ENCODE data around the gene POC1A. TPM values are rescaled to one million over a fixed set of nuclear protein-coding genes. Genes with fewer than 3 reads are reported as not detected.
"Not testable (repeated sequence)": the region's sequence is repeated elsewhere in the genome, so short reads cannot be mapped to it uniquely, and the experiment has no call there.

Gene POC1A
- total and polyA plus RNA-seq, 10 donors, result 1.6 to 4.4 (median 2.9) TPM

- TF ChIP-seq CTCF (IDR thresholded peaks at IDR 0.05 in 8 of 11, conservative IDR thresholded peaks at IDR 0.05 in 3 of 11) (no peak), POLR2AphosphoS5 (IDR thresholded peaks at IDR 0.05) (no peak), POLR2A (IDR thresholded peaks at IDR 0.05) (no peak)
- WGBS, 5 donors, result 89 to 96% (median 94%) methylated on average over 3 to 5 of the region's 5 CpGs
Measured at GRCh38 chr3:52172262-52172757, 18.1 kb upstream of the POC1A start.

GRCh38 chr3:52171514-52172261 lies 17.5 kb upstream of the POC1A start:
- 88 to 92% (median 91%) methylated on average over 3 of the region's 3 CpGs for WGBS, 5 donors
- intact Hi-C loops (cut with DNase I; ENCODE audit: low total_unique reads), result no loop called here

More at GRCh38 chr3:52172262-52172757, 18.1 kb upstream of the POC1A start:
- H3K4me3 ChIP-seq, result no peak overlapping the region
- H3K27me3 ChIP-seq (replicated peaks in 1 of 7), result no peaks in the 10 kb centered on the region
- no peaks in the 10 kb centered on the region for H3K36me3 ChIP-seq
- H3K9me3 ChIP-seq, result no peaks in the 10 kb centered on the region
- H3K27ac ChIP-seq, result no peak overlapping the region
- peak; percentile 36 for DNase-seq
- intact Hi-C loops (cut with DNase I; ENCODE audit: low total_unique reads), result no loop called here
- H3K4me1 ChIP-seq, result peaks cover 4 to 15% (median 12%) of the 10 kb centered on the region in 6 donors

GRCh38 chr3:52170217-52170616 lies 16.0 kb upstream of the POC1A start:
- DNase-seq, result peak; percentile 6
- H3K27ac ChIP-seq; H3K4me1 ChIP-seq; H3K4me3 ChIP-seq; H3K27me3 ChIP-seq (replicated peaks in 1 of 7); intact Hi-C loops (cut with DNase I; ENCODE audit: low total_unique reads); H3K36me3 ChIP-seq; H3K9me3 ChIP-seq: not testable (repeated sequence)
- WGBS, 5 donors, result 87 to 97% (median 94%) methylated on average over 3 of the region's 3 CpGs

More at GRCh38 chr3:52171514-52172261, 17.5 kb upstream of the POC1A start:
- Histone ChIP-seq H3K9me3 (no peaks in the 10 kb centered on the region), H3K27me3 (replicated peaks in 1 of 7) (no peaks in the 10 kb centered on the region), H3K27ac (no peak overlapping the region), H3K4me3 (no peak overlapping the region), H3K4me1 (peaks cover 0 to 8% (median 5%) of the 10 kb centered on the region in 6 donors), H3K36me3 (no peaks in the 10 kb centered on the region)
- peak; percentile 23 for DNase-seq
- TF ChIP-seq POLR2AphosphoS5 (IDR thresholded peaks at IDR 0.05) (no peak), POLR2A (IDR thresholded peaks at IDR 0.05) (no peak), CTCF (IDR thresholded peaks at IDR 0.05 in 8 of 11, conservative IDR thresholded peaks at IDR 0.05 in 3 of 11) (no peak)

GRCh38 chr3:52167240-52167639 lies 13.0 kb upstream of the POC1A start:
- Histone ChIP-seq H3K4me3 (no peak overlapping the region), H3K36me3 (no peaks in the 10 kb centered on the region), H3K27me3 (replicated peaks in 1 of 7) (no peaks in the 10 kb centered on the region), H3K27ac (no peak overlapping the region), H3K9me3 (no peaks in the 10 kb centered on the region), H3K4me1 (no peaks in the 10 kb centered on the region)
- no peak for TF ChIP-seq POLR2A (IDR thresholded peaks at IDR 0.05)
- no peak for TF ChIP-seq POLR2AphosphoS5 (IDR thresholded peaks at IDR 0.05)
- no peak for TF ChIP-seq CTCF (IDR thresholded peaks at IDR 0.05 in 8 of 11, conservative IDR thresholded peaks at IDR 0.05 in 3 of 11)
- peak; percentile 18 for DNase-seq
- 59 to 80% (median 78%) methylated on average over 9 of the region's 9 CpGs for WGBS, 5 donors
- intact Hi-C loops (cut with DNase I; ENCODE audit: low total_unique reads), result no loop called here
